Lung (tissue), 12 donors: ENCODE measurements around the gene RXRB. TPM values are rescaled to one million over a fixed set of nuclear protein-coding genes. Genes with fewer than 3 reads are reported as not detected.

Experiments
- ATAC-seq: fragments of 200-7000 bp; cut with Tn5 transposase; one replicate; pipeline ENCODE4 v1.9.1; 2020; ENCODE audit warnings: moderate number of reproducible peaks; ENCODE audit not compliant: insufficient read depth, low FRiP score
- DNase-seq, 3 donors: peaks; one replicate each; pipeline ENCODE4 v3.0.0-alpha.2; 2013 to 2017
- H3K27ac ChIP-seq, 2 donors: one replicate each; pipeline ENCODE4 v1.5.1; 2013; ENCODE audit warnings: mild to moderate bottlenecking in 2 of 2, moderate library complexity in 2 of 2, control low read depth in 1 of 2, inconsistent platforms in 1 of 2, low read depth in 1 of 2, low read length in 1 of 2
- H3K27me3 ChIP-seq, 3 donors: one replicate each; pipeline ENCODE4 v1.5.1; 2013; ENCODE audit warnings: low read length in 2 of 3; ENCODE audit not compliant: control insufficient read depth in 3 of 3, insufficient read depth in 3 of 3
- H3K36me3 ChIP-seq, 4 donors: one replicate each; pipeline ENCODE4 v1.5.1; 2013; ENCODE audit warnings: low read length in 4 of 4, mild to moderate bottlenecking in 1 of 4, moderate library complexity in 1 of 4; ENCODE audit not compliant: control insufficient read depth in 4 of 4, insufficient read depth in 4 of 4
- H3K4me1 ChIP-seq, 5 donors: one replicate each; pipeline ENCODE4 v1.5.1; 2013; ENCODE audit warnings: low read length in 5 of 5, mild to moderate bottlenecking in 2 of 5, moderate library complexity in 1 of 5; ENCODE audit not compliant: control insufficient read depth in 5 of 5, insufficient read depth in 5 of 5
- H3K4me3 ChIP-seq: one replicate; pipeline ENCODE4 v1.5.1; 2013; ENCODE audit warnings: mild to moderate bottlenecking, control low read depth, moderate library complexity
- H3K9ac ChIP-seq, 2 donors: one replicate each; pipeline ENCODE4 v1.5.1; 2013; ENCODE audit warnings: low read length in 2 of 2, control low read depth in 1 of 2; ENCODE audit not compliant: insufficient read depth in 1 of 2
- H3K9me3 ChIP-seq, 4 donors: one replicate each; pipeline ENCODE4 v1.5.1; 2013; ENCODE audit warnings: low read length in 3 of 4, mild to moderate bottlenecking in 1 of 4, moderate library complexity in 1 of 4; ENCODE audit not compliant: control insufficient read depth in 4 of 4, insufficient read depth in 3 of 4
- WGBS, 2 donors: extraction: QIAGEN DNeasy Blood & Tissue Kit; methylation state at CpG; one replicate each; pipeline ENCODE4 v1.1.7; 2013; 5-methylcytosine and 5-hydroxymethylcytosine counted together
- polyA plus RNA-seq, 2 donors: library from polyadenylated mRNA; stranded (reverse); fragments of 200-250 nt; gene quantifications; one replicate each; pipeline ENCODE4 v1.2.1, GENCODE V29; 2013
- total RNA-seq, 2 donors: library from RNA; depleted of rRNA in 1 of 2; stranded (reverse); fragments of >200 nt in 1 of 2; gene quantifications; one replicate each; pipeline ENCODE4 v1.2.1, GENCODE V29; 2014 to 2021
- TF ChIP-seq, protein P1 (sequence below): IDR thresholded peaks from 2 replicates; pipeline ENCODE4 v1.5.1; 2012; ENCODE audit warnings: mild to moderate bottlenecking; ENCODE audit errors: control extremely low read depth, extremely low read depth
- donor health status: control.
- donor health status: control.
- donor health status: Bipolar disorder and iron deficiency.
- donor health status: healthy.
- donor health status: DM: yes; HTN: yes; CAD: no.

The RXRB gene
- total and polyA plus RNA-seq, 4 donors, result 27.4 to 38.7 (median 31.1) TPM

DNA sequence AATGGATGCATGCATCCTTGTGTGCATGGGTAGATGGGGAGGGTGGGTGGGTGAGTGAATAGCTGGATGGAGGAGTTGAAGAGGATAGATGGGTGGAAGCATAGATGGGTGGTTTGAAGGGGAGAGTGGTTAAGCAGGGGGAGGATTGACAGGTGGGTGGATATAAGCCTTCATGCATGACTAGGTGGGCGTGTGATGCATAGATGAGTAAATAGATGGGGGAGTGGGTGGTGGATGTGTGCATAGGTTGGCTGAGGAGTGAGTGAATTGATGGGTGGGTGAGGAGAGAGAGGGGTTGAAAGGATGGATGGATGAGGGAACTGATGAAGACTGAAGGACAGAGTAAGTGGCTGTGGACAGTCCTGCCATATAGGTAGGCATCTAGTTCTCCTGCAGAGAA is 12.7 kb downstream of the RXRB start:
- ATAC-seq, result no peak
- Histone ChIP-seq H3K27ac (no peak overlapping the region), H3K4me3 (no peak overlapping the region), H3K9me3 (no peaks in the 10 kb centered on the region), H3K9ac (no peak overlapping the region), H3K36me3 (no peaks in the 10 kb centered on the region), H3K4me1 (peaks cover 0 to 10% (median 3%) of the 10 kb centered on the region in 5 donors), H3K27me3 (peaks cover 0 to 20% (median 18%) of the 10 kb centered on the region in 3 donors)
- WGBS, 2 donors, result 93 to 100% methylated on average over 1 of the region's 1 CpG
- DNase-seq, result no peak
- TF ChIP-seq, protein P1, sequence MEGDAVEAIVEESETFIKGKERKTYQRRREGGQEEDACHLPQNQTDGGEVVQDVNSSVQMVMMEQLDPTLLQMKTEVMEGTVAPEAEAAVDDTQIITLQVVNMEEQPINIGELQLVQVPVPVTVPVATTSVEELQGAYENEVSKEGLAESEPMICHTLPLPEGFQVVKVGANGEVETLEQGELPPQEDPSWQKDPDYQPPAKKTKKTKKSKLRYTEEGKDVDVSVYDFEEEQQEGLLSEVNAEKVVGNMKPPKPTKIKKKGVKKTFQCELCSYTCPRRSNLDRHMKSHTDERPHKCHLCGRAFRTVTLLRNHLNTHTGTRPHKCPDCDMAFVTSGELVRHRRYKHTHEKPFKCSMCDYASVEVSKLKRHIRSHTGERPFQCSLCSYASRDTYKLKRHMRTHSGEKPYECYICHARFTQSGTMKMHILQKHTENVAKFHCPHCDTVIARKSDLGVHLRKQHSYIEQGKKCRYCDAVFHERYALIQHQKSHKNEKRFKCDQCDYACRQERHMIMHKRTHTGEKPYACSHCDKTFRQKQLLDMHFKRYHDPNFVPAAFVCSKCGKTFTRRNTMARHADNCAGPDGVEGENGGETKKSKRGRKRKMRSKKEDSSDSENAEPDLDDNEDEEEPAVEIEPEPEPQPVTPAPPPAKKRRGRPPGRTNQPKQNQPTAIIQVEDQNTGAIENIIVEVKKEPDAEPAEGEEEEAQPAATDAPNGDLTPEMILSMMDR, result no peak

DNA sequence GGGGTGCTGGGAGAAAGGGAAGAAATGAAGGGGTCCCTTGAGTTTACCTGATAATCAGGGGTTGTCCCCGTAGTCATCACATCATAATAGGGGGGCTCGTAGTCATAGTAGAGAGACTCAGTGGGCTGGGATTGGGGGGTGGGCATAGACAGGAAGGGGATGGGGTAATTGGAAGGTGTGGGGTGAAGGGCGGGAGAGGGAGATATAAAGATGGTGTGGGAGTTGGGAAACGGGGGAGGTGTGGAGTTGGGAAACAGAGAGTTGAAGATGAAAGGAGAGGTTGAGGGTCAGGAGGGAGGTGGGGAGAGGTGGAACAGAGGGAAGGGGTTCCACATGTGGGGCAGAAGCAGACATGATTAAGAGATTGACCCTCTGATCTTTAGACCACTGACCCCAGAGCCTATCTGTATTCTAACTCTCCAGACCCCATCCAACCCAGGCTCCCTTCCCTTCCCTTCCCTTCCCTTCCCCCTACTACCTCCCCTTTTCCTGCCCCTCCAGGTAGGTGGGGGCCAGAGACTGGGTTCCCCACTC is 14.7 kb downstream of the RXRB start:
- Histone ChIP-seq H3K4me1 (no peaks in the 10 kb centered on the region), H3K9me3 (no peaks in the 10 kb centered on the region), H3K27me3 (peaks cover 0 to 3% (median under 1%) of the 10 kb centered on the region in 3 donors), H3K27ac (no peak overlapping the region), H3K9ac (no peak overlapping the region), H3K36me3 (no peaks in the 10 kb centered on the region), H3K4me3 (no peak overlapping the region)
- ATAC-seq (no peak), DNase-seq (no peak)
- TF ChIP-seq, protein P1, result no peak
- WGBS, 2 donors, result 70 to 90% methylated on average over 4 of the region's 4 CpGs

DNA sequence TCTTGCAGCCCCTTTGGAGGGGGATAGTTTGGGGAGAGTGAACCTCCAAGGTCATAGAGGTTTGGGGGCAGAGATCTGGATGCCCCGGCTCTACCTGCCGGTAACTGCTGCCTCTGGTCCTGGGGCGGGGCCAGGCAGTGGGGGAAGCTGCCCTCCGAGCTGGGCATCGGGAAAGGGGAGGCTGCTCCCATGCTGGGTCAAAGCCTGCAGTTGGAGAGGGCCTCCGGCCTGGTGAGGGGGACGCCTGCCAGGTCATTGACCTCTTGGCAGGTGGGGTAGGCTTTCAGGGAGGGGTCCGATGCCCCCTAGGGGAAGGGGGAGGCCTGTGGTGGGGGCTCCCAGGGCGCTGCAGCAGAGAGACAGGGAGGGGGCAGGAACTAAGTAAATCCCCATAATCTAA is 15.3 kb downstream of the RXRB start:
- Histone ChIP-seq H3K4me3 (no peak overlapping the region), H3K9me3 (no peaks in the 10 kb centered on the region), H3K4me1 (no peaks in the 10 kb centered on the region), H3K36me3 (no peaks in the 10 kb centered on the region), H3K27me3 (peaks cover 0 to 2% (median 0%) of the 10 kb centered on the region in 3 donors), H3K27ac (no peak overlapping the region), H3K9ac (no peak overlapping the region)
- ATAC-seq, result no peak
- no peak for DNase-seq
- 77 to 94% methylated on average over 9 of the region's 9 CpGs for WGBS, 2 donors
- TF ChIP-seq, protein P1, result no peak

DNA sequence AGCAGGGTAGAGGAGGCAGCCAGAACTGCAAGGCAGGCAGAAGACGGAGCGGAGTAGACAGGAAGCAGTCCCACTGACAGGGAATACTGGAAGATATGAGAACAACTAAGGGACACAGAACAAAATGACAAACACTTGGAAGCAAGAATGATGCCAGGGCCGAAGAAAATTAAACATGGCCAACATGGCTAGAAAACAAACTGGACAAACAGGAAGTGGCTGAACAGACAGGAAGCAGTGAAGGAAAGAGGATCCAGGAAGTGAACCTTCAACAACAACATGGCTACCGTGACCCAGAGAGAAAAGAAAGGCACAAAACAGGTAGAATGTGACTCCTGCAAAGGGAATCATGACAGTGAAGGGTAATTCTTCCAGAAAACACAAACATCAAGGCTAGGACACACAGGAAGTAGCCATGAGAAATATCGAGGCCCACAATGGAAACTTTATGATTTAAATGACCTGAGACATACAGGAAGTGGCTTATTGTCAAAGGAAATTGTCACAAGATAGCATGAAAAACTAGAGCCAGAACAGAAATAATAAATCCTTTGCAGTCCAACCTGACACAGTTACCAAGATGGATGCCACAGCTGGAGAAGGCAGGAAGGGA is 17.3 kb downstream of the RXRB start:
- no peak for DNase-seq

More for the DNA sequence above, 17.3 kb downstream of the RXRB start:
- Histone ChIP-seq H3K4me1 (no peaks in the 10 kb centered on the region), H3K36me3 (no peaks in the 10 kb centered on the region), H3K9me3 (no peaks in the 10 kb centered on the region), H3K27me3 (no peaks in the 10 kb centered on the region), H3K4me3 (no peak overlapping the region), H3K9ac (no peak overlapping the region), H3K27ac (no peak overlapping the region)
- TF ChIP-seq, protein P1, result no peak
- no peak for ATAC-seq
- 58 to 59% methylated on average over 5 of the region's 5 CpGs for WGBS, 2 donors
